Measurements from ENCODE around the gene YWHAQ. TPM values are rescaled to one million over a fixed set of nuclear protein-coding genes. Genes with fewer than 3 reads are reported as not detected.

Gene YWHAQ
- total and polyA plus RNA-seq, 9 of the 15 experiments (the other 6 are each of a cell fraction or from before 2014, with no cell fraction given): 63.1 to 359 (median 203) TPM

DNA sequence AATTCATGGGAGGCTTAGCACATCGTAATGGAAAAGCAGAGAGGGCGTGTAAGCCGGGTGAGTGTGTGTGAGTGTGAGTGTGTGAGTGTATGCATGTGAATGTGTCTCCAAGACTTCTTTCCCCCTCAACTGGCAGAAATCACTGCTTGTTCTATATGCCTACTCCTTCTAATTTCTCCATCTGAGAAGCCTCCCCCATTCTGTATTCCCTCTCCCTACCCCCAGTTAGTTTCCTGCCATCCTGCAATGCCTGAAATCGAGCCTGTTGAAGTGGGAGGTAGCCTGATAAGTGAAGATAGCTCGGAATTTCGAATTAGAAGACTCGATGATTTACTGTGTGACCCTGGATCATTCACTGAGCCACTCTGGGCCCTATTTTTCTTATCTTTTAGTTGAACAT, 30.0 kb upstream of the YWHAQ start:
- peaks cover 9 to 14% of the 10 kb centered on the region in 2 experiments; a peak in 3 of 5 replicates for H3K27me3 ChIP-seq (ENCODE audit: control insufficient read depth in 2 of 2, insufficient read depth in 2 of 2, low read length in 2 of 2)
- POLR2A ChIA-PET: interaction anchor here (0.5 to 0.7 kb wide), 2 partner anchors 16 to 140 kb away, joined by 3 to 4 read pairs; no protein-coding TSS in a partner anchor
- intact Hi-C loops (cut with micrococcal nuclease): no loop called here
- TF ChIP-seq KLF16 (IDR thresholded peaks at IDR 0.05) (no peak), DPF2 (IDR thresholded peaks at IDR 0.05) (no peak), NCOA4 (IDR thresholded peaks at IDR 0.05; ENCODE audit: partially characterized antibody) (no peak), CBFA2T2 (conservative IDR thresholded peaks at IDR 0.05) (no peak), ERF (CRISPR knock-in tag; IDR thresholded peaks at IDR 0.05) (no peak), PTBP1 (IDR thresholded peaks at IDR 0.05; ENCODE audit: low read depth, low read length) (no peak), HCFC1 (IDR thresholded peaks at IDR 0.05; ENCODE audit: low read depth, low read length) (no peak), JUNB (CRISPR knock-in tag; conservative IDR thresholded peaks at IDR 0.05) (no peak), FOXK1 (CRISPR knock-in tag; IDR thresholded peaks at IDR 0.05; ENCODE audit: borderline replicate concordance) (no peak), SIRT6 (IDR thresholded peaks at IDR 0.05; ENCODE audit: low read depth, low read length) (no peak)
- TF ChIP-seq, protein P1, sequence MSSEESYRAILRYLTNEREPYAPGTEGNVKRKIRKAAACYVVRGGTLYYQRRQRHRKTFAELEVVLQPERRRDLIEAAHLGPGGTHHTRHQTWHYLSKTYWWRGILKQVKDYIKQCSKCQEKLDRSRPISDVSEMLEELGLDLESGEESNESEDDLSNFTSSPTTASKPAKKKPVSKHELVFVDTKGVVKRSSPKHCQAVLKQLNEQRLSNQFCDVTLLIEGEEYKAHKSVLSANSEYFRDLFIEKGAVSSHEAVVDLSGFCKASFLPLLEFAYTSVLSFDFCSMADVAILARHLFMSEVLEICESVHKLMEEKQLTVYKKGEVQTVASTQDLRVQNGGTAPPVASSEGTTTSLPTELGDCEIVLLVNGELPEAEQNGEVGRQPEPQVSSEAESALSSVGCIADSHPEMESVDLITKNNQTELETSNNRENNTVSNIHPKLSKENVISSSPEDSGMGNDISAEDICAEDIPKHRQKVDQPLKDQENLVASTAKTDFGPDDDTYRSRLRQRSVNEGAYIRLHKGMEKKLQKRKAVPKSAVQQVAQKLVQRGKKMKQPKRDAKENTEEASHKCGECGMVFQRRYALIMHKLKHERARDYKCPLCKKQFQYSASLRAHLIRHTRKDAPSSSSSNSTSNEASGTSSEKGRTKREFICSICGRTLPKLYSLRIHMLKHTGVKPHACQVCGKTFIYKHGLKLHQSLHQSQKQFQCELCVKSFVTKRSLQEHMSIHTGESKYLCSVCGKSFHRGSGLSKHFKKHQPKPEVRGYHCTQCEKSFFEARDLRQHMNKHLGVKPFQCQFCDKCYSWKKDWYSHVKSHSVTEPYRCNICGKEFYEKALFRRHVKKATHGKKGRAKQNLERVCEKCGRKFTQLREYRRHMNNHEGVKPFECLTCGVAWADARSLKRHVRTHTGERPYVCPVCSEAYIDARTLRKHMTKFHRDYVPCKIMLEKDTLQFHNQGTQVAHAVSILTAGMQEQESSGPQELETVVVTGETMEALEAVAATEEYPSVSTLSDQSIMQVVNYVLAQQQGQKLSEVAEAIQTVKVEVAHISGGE (CRISPR knock-in tag; IDR thresholded peaks at IDR 0.05): no peak
- TF ChIP-seq, protein P2, sequence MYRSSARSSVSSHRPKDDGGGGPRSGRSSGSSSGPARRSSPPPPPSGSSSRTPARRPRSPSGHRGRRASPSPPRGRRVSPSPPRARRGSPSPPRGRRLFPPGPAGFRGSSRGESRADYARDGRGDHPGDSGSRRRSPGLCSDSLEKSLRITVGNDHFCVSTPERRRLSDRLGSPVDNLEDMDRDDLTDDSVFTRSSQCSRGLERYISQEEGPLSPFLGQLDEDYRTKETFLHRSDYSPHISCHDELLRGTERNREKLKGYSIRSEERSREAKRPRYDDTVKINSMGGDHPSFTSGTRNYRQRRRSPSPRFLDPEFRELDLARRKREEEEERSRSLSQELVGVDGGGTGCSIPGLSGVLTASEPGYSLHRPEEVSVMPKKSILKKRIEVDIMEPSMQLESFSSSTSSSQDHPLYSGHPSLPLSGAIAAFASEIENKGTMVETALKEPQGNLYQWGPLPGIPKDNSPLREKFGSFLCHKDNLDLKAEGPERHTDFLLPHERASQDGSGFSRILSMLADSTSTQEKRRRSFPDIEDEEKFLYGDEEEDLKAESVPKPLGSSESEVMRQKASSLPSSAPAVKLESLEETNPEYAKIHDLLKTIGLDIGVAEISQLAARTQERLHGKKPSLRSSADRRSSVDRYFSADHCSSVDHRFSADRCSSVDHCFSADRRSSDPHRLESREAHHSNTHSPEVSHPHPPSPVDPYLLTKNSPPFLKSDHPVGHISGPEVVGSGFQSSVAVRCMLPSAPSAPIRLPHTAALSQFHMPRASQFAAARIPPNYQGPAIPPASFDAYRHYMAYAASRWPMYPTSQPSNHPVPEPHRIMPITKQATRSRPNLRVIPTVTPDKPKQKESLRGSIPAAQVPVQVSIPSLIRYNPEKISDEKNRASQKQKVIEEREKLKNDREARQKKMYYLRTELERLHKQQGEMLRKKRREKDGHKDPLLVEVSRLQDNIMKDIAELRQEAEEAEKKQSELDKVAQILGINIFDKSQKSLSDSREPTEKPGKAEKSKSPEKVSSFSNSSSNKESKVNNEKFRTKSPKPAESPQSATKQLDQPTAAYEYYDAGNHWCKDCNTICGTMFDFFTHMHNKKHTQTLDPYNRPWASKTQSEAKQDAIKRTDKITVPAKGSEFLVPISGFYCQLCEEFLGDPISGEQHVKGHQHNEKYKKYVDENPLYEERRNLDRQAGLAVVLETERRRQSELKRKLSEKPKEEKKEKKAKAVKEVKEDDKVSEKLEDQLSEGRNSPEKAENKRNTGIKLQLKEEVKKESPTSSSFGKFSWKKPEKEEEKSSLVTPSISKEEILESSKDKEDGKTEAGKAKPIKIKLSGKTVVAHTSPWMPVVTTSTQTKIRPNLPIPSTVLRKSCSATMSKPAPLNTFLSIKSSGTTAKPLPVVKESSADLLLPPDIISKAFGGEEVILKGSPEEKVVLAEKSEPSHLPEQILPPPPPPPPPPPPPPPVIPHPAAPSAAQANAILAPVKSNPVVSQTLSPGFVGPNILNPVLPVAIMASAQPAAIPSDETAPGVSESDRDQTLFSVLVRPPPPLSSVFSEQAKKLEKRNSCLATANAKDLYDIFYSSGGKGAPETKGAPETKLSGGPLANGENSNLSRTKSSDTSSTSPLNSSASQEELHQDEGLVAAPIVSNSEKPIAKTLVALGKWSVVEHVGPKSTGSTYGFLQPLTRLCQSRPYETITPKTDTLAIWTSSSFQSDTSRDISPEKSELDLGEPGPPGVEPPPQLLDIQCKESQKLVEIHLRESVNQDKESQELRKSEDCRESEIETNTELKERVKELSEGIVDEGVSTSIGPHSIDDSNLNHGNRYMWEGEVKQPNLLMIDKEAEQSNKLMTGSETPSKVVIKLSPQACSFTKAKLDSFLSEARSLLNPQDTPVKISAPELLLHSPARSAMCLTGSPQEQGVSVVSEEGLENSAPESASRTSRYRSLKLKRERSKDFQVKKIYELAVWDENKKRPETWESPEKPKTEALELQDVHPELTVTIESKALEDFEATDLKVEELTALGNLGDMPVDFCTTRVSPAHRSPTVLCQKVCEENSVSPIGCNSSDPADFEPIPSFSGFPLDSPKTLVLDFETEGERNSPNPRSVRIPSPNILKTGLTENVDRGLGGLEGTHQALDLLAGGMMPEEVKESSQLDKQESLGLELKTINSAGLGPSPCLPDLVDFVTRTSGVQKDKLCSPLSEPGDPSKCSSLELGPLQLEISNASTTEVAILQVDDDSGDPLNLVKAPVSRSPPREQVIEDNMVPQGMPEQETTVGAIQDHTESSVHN (IDR thresholded peaks at IDR 0.05; ENCODE audit: borderline replicate concordance in 1 of 2, low read depth in 1 of 2): no peak

More for the DNA sequence above, 30.0 kb upstream of the YWHAQ start:
- no peaks in the 10 kb centered on the region for H4K20me1 ChIP-seq (replicated peaks; ENCODE audit: control insufficient read depth, insufficient read depth, low read length)
- H3K9ac ChIP-seq (ENCODE audit: insufficient read depth in 1 of 2, low read depth in 2 of 2, low read length in 2 of 2): no peak overlapping the region
- H3K9me3 ChIP-seq (replicated peaks; ENCODE audit: control insufficient read depth, insufficient read depth, low read depth, low read length): no peaks in the 10 kb centered on the region
- no peak for ATAC-seq
- CTCF ChIA-PET (ENCODE audit: low intra/inter-chr PET ratio): no interaction called here
- no peak overlapping the region for H3K4me2 ChIP-seq (ENCODE audit: insufficient read depth, low read length)
- no peak for FAIRE-seq
- no peak for DNase-seq (ENCODE audit: extremely low read depth in 1 of 4, low spot score in 3 of 4)
- H3K4me1 ChIP-seq (replicated peaks in 1 of 2; ENCODE audit: control insufficient read depth in 2 of 2, insufficient read depth in 2 of 2, low read length in 2 of 2): peaks cover 0 to 9% of the 10 kb centered on the region in 2 experiments; a peak in 2 of 5 replicates
- H3K9me1 ChIP-seq (ENCODE audit: control insufficient read depth, insufficient read depth, low read length): no peaks in the 10 kb centered on the region
- H3K4me3 ChIP-seq: no peak overlapping the region
- no peak overlapping the region for H2AFZ ChIP-seq (ENCODE audit: low read depth, low read length)
- no peaks in the 10 kb centered on the region for H3K36me3 ChIP-seq (ENCODE audit: control insufficient read depth, insufficient read depth, low read length)
- in situ Hi-C loops (cut with MboI): no loop called here
- no TSS peak for BruUV-seq (replicated peaks)
- no peak overlapping the region for H3K27ac ChIP-seq (ENCODE audit: extremely low read depth, low read depth, low read length)
- H3K79me2 ChIP-seq (ENCODE audit: control insufficient read depth, insufficient read depth, low read length): no peaks in the 10 kb centered on the region
- WGBS (ENCODE audit: insufficient coverage, low coverage, missing lambda C conversion rate): 9% methylated on average over 7 of the region's 7 CpGs

Measured in K562 (cell line).